Stimulated activated CD4-positive, alpha-beta T cell treated with anti-CD3 and anti-CD28 coated beads, Interleukin-12 subunit alpha, Interleukin-12 subunit beta, amount 100 ng/mL, for 48 hours (primary cell): ENCODE results near the gene TNPO3.
A peak's percentile ranks its signal among the peaks of the same experiment; 100 is the strongest.

ENCODE experiments used
- DNase-seq, 3 donors: peaks; one replicate each; pipeline ENCODE4 v3.0.0-alpha.2; 2020; ENCODE audit warnings: low read depth in 2 of 3, low spot score in 1 of 3

TNPO3 gene

DNA sequence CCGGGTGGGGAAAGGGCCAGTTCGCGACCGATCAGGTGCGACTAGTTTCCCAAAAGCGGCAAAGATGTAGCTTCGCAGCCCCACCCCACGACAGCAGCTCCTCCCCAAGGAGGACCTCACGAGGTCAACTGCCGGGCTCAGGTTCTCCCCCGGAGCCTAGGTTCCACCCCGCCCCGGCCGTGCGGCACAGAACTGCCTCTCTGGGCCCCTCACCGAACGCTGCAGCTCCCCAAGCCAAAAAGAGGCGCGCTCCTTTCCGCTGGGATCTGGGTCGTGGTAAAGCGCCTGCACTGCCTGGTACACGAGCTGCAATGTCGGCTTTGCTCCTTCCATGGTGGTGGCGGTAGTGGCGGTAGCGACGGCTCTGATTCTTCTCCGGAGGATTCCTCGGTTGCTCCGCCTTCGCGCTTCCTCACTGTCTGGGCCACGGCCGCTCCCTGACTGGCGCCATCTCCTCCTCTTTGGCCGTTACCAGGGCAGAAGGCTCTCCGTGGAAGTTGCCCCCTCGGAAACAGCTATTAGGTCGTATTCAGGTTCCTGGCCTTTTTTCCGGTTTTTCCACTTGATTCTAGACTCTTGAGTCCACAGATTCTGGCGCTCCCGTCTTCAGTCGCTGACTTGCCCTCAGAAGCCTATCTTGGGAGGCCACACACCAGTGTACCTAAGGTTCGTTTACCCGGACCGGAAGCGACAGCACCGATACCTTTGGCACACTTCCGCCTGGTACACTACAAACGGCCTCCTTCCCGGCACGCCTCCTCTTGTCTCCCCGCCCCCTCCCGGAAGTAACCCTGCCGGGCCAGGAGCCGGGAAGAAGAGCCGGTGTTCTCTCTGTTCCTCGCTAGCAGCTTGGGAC, at the start of gene TNPO3:
TSS of gene TNPO3 (minus strand) at position 674 of the 856 bp plus-strand sequence. CDS start at position 333, 341 bp downstream.
- DNase-seq = peak; percentile 83 to 92 (median 91)

DNA sequence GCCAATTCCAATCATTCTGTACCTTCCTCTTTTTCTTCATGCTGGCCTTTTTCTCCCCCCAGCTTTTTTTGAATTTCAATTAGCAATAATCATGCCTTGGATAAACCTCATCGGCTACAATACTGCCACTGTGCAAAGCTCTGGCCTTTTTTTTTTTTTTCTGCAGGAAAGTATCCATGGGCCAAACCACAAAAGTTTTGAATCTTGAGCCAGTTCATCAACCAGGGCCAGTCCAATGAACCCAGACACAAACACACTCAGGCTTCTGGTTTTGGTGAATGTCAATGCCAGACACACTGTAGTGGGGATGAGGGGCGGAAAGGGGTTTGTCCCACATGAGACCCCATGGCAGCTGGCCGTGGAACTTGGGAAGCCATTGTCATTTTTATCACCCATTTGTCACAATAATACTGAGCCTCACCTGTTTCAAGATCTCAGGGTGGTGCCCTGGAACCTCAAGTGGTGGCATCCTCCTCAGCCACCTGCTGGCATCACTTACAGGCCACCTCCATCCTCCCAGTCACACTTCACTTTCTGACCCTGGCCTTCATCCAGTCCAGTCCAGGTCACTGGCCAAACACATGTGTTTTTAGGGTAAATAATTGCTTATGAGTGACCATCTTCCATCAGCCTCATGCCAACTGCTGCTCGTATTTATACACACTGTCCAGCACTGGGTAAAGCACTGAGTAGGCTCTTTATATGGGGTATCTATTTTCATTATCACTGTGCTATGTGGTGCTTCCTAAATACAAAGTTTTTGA, 48.8 kb upstream of the TNPO3 start:
- no peak for DNase-seq

DNA sequence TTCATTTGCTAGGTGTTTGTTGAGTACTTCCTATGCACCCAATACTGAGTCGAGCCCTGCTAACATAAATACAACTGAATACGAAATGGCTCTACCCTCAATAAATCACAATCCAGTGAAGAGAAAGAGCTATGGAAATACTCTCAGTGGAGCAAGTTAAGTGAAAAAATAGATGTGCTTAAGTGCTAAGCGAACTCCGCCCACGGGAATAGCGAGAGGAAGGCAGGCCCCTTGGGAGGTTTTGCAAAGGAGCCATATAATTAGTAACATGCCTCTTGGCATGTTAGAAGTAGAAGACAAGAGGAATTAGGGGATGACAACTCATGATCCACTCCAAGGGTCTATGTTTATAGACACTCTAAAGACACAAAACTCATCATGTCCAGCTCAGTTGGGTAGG, 46.8 kb upstream of the TNPO3 start:
- no peak for DNase-seq

DNA sequence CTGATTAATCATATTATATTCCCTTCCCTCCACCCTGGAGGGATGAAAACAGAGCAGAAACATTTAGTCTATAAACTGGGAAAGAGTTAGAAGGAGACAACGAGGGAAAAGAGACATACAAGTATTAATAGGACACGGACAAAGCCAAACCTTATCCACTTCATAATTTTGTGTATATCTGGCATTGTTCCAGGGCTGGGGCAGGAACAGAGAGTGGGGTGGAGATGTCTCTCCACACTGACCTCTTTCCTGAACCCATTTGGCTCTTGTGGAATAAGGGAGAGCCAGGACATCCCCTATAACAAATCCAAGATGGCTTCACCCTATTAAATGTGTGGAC, 45.9 kb upstream of the TNPO3 start:
- no peak for DNase-seq

GRCh38 chr7:129098409-129099084, 43.6 kb upstream of the TNPO3 start:
- DNase-seq = no peak

GRCh38 chr7:129095258-129095657, 40.3 kb upstream of the TNPO3 start:
- no peak for DNase-seq

- no peak for DNase-seq
Observed at GRCh38 chr7:129094501-129094900, 39.6 kb upstream of the TNPO3 start.

GRCh38 chr7:129093867-129094456, 39.1 kb upstream of the TNPO3 start:
- DNase-seq = no peak

DNA sequence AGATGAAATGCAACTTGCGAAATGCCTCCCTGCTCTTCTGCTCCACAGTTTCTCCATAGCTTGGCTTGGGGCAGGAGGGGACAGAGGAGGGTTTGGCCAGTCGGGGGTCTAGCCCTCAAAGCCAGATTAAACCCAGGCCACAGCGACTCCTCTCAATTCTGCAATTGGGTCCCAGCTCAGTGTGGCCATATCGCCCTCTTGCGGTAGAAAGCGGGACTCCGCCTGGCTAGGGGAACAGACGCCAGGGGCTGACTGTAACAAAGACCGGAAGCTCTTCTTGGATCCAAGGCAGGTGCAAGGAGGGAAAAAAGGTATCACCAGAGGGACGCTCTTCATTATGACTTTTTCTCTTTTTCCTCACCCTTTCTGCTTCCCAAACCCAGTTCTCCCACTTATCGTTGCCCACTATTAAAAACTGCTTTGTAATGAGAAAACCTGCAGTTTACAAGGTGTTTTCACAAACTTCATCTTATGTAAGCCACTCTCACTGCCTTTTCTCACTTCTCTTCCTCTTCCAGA, 36.6 kb upstream of the TNPO3 start:
- DNase-seq = peak; percentile 81 to 98 (median 85)

GRCh38 chr7:129090300-129090907, 35.5 kb upstream of the TNPO3 start:
- DNase-seq = no peak

DNA sequence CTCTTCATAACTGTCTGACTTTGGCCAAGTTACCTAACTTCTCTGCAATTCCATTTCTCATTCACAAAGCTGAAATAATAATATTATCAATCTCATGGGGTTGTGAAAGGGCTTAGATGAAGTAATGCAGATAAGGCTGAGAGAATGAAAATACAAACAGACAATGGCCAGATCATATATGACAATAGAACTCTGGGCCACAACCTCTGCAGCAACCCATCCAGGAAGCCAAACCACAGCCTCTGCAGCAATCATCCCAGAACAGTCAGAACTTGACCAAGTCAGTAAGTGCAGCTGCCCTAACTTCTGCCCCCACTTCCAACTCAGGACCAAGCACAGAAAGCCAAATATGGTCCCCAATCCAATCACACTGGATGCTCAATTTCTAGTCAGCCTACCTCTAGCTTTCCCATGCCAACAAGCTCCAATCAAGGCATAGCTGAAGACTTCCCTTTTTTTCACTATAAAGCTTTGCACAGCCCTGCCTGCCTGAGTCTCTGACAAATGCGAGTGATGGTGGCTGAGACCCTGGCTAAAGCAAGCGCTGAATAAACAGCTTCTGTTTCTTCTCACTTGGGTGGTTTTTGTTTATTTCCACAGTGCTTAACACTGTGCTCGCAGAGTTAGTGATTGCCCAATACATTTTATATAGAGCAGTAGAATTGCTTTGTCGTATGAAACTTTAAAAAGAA, 34.8 kb upstream of the TNPO3 start:
- DNase-seq = no peak

DNA sequence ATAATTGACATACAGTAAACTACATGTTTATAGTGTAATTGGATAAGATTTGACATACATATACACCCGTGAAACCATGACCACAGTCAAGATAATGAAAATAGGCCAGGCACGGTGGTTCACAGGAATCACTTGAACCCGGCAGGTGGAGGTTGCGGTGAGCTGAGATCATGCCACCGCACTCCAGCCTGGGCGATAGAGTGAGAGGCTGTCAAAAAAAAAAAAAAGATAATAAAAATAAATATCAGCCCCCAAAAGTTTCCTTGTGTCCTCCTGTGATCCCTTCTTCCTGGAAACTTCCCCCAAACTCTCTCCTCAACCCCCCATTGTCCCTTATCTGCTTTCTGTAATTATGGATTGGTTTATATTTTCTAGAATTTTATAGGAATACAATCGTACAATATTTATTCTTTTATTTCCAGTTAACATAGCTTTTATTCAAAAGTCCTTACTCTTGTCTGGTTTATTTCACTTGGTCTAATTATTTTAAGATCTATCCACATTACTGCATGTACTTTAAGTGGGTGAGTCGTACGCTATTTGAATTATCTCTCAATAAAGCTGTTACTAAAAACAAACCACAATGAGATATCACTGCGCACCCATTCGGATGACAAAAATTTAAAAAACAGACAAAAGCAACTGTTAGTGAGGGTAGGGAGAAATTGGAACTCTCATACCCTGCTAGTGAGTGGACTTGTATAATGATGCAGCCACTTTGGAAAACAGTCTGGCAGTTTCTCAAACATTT, 30.1 kb upstream of the TNPO3 start:
- no peak for DNase-seq

DNA sequence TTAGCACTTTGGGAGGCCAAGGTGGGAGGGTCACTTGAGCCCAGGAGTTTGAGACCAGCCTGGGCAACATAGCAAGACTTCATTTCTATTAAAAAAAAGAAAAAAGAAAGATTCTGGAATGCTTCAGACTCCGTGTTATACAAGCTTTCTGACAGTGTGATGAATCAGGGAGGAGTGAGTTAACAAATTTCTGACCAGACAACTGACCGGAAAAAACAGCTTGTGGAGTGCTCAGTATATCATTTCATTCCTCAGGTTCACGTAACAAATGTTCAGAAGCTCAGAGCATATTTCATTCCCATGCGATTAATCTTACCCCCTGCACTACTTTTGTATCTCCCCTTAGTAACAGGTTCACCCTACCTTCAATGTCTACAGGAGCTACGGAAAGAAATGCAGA, 28.6 kb upstream of the TNPO3 start:
- DNase-seq = no peak

- DNase-seq = no peak
Observed at GRCh38 chr7:129078455-129078854, 23.5 kb upstream of the TNPO3 start.

DNA sequence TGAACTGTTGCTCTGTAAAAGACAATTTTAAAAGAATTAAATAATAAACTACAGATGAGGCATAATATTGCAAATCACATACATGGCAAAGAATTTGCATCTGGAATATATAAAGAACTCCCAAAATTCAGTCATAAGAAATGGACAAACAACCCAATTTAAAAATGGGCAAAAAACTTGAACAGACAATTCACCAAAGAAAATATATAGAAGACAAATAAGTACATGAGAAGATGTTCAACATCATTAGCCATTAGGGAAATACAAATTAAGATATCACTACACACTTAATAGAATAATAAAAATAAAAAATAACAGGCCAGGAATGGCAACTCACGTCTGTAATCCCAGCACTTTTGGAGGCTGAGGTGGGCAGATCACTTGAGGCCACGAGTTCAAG, 22.0 kb upstream of the TNPO3 start:
- DNase-seq = no peak

GRCh38 chr7:129074994-129075393, 20.1 kb upstream of the TNPO3 start:
- DNase-seq = no peak

GRCh38 chr7:129074361-129074871, 19.5 kb upstream of the TNPO3 start:
- no peak for DNase-seq

DNA sequence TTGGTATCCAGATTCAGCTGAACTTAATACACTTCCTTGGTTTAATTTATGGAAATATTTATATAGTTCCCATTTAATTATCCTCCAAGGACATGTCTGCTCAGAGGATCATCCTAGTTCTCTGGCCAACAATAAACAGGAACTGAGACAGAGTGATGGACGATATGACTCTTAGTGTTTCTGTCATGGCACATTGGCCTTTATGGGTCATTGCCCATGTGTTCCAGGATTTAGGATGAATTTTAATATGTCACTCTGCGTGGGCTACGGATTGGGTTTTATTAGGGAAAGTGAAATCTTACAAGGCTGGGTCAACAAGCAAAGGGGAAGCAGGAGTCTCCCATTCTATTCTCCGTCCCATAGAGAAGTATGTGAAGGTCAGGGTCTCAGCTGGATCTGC, 18.8 kb upstream of the TNPO3 start:
- DNase-seq = no peak

GRCh38 chr7:129073204-129073603, 18.3 kb upstream of the TNPO3 start:
- DNase-seq = no peak
